HG03103 (cell line): ENCODE results near the gene CYP27A1.

Source experiments
- ATAC-seq: cut with Tn5 transposase; IDR thresholded peaks from one replicate; pipeline ENCODE4 v1.9.1; 2021; ENCODE audit warnings: low read depth; ENCODE audit not compliant: unreplicated experiment

CYP27A1 gene

GRCh38 chr2:218856167-218856895 is 74.4 kb downstream of the CYP27A1 start:
- ATAC-seq = no peak

- ATAC-seq = no peak
Measured at GRCh38 chr2:218856896-218857243, 74.9 kb downstream of the CYP27A1 start.

DNA sequence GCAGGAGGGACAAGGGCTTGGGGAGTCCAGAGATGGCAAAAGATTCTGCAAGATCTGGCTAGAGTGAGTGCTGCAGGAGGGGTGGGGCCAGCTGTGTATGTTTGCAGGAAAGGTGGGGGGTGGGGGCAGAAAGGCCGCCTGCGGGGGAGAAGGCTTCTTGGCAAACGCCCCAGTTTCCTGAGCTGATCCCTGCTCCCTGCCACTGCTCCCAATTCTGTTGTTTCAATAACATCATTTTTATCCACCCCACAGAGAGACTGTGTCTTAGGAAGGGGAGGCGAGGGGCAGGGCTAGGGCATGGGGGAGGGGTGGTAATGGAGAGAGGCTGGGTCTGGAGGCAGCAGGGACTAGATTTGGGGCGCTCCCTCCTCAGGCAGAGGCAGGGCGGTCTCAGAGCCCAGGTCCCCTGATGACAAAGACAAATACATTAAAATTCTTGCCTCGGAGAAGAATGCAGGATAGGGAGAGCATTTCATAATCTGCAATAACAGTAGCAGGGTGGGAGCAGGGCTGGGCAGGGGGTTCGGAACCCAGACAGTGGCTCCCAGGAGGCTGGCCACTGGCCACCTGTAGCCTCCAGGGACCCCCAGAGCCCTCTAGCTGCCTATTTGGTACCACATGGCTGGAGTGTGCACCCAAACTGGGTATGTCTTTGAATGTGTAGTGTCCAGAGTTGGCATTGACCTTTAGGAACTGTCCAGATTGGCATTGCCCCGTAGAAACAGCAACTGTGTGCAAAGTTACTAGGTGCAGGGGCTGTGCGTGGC is 75.6 kb downstream of the CYP27A1 start:
- ATAC-seq = no peak

- ATAC-seq = no peak
Measured at GRCh38 chr2:218858138-218858445, 76.1 kb downstream of the CYP27A1 start.

GRCh38 chr2:218858671-218859555 is 77.0 kb downstream of the CYP27A1 start:
- no peak for ATAC-seq

- ATAC-seq = no peak
Measured at GRCh38 chr2:218859556-218859987, 77.6 kb downstream of the CYP27A1 start, which contains the start of gene WNT6. Gene WNT6 (plus strand): TSS chr2:218859805. CDS start chr2:218860038, 233 bp downstream.

GRCh38 chr2:218859988-218860831 is 78.3 kb downstream of the CYP27A1 start:
- no peak for ATAC-seq

GRCh38 chr2:218860950-218861381 is 79.0 kb downstream of the CYP27A1 start:
- ATAC-seq = no peak

DNA sequence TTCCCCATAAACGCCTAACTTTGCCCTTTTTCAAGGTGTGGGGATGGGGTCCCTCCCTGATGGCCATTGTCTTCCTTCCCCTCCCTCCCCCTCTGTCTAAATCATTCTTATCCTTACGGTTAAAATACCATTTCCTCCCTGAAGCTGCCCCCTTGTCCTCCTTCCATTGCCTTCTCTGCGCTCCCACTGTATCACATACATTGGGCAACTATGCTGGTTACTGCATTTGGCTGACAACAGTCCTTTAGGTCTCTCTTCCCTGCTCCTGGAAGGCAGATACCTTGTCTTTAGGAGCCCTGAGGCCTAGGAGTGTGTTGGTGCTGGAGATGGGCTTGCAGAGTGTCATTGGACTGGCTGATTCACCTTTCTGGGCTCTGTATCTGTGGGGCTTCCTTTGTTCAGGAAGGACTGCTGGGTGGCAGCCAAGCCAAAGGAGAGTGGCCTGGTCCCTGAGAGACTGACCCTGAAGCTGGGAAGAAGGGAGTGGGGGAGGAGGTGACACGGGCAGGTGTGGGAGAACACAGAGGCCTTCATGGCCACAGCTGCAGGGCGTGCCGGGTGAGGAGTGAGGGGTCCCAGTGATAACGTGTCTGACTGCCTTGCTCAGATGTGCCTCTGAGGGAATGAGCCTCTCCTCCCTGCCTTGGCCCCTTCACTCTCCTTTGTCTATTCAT is 79.8 kb downstream of the CYP27A1 start:
- no peak for ATAC-seq

GRCh38 chr2:218863021-218863520 is 81.1 kb downstream of the CYP27A1 start:
- ATAC-seq = no peak
